HG02981 (cell line): Measurements from ENCODE around the gene UBTF.

Experiments
- ATAC-seq: cut with Tn5 transposase; IDR thresholded peaks from one replicate; pipeline ENCODE4 v1.9.1; 2021; ENCODE audit warnings: mild to moderate bottlenecking, moderate library complexity; ENCODE audit not compliant: unreplicated experiment

The UBTF gene

DNA sequence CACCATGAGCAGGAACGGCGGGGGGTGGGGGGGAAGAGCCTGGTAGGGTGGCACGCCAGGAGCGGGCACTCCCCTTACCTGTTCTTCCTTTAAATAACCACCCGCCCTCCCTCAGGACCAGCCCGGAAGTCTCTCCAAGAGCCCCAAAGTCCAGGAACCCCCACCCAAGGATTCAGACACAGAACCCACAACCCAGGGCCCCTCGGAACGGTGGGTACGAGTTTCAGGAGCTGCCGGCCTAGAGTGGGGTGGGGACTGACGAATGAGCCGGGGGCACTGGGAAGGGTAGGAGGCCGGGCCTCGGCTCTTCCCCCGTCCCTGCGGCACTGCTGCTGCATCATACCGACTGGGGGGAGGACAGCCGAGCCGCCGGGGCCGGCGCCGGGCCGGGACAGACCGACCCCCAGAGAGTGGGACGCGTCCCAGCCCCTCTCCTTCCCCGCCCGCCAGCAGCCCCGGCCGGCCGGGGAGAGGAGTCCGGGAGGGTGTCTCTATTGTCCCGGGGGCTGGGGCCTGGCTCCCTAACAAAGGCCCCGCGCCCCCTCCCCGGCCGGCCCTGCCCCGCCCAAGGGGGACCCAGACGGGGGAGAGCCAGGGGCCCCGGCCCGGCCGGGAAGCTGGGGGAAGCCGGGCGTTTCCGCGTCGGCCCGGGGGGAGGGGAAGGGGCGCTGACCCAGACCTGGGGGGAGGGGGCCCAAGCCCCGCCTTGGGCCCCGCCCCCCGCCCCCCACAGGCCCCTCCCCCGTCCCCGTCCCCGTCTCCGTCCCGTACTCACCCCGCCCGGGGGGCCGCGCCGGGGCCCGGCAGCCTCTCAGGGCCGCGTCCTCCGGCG lies 20.5 kb downstream of the UBTF start:
- ATAC-seq: peak; percentile 27

DNA sequence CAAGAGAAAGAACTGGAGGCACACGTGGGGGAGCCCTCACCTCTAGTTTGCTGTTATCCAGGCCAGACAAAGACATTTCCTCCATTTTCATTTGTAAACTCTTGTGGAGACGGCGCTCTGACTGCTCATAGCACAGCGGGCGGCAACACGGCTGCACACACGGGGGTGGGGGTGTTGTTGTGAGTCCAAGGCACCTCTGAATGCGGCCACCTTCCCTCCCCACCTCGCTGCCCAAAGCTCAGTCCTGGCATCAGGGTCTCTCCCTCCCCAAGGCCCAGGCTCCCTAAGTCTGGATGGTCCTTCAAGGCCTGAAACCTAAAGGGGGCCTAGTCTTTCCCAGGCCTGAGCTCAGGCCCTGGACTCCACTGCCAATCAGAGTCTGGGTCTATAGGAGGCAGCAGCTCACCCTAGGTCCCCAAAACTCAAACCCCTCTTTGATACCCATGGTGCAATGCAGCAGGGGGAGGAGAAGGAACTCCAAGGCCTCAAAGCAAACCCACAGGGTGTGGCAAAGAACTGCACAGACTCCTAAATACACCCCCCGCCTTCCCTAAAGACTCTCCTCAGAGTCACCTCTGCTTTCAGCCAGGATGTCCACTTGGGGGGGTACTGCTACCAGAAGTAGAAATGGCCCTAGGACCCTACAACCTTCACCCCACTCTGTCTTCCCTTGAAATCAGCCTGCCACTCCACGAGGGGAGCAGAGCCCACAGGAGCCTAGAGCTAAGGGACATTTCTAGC lies 21.3 kb downstream of the UBTF start:
- no peak for ATAC-seq

DNA sequence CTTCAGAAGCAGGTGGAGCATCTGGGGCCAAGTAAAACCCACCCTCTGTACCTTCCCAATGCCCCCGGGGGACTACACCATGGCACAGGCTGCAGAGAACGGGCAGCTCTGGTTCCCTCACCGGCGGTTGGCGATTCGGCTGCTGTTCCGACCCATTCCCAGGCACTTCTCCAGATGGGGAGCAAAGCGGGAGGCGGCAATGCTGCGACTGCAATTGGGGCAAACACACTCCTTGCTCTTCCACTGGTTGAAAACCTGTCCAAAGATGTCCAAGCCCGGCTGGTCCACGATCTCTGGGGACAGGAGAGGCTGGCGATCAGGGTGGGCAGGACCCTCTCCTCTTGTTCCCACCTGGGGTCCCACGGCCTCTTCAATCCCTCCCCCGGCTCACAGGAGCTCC lies 22.4 kb downstream of the UBTF start:
- ATAC-seq: no peak

DNA sequence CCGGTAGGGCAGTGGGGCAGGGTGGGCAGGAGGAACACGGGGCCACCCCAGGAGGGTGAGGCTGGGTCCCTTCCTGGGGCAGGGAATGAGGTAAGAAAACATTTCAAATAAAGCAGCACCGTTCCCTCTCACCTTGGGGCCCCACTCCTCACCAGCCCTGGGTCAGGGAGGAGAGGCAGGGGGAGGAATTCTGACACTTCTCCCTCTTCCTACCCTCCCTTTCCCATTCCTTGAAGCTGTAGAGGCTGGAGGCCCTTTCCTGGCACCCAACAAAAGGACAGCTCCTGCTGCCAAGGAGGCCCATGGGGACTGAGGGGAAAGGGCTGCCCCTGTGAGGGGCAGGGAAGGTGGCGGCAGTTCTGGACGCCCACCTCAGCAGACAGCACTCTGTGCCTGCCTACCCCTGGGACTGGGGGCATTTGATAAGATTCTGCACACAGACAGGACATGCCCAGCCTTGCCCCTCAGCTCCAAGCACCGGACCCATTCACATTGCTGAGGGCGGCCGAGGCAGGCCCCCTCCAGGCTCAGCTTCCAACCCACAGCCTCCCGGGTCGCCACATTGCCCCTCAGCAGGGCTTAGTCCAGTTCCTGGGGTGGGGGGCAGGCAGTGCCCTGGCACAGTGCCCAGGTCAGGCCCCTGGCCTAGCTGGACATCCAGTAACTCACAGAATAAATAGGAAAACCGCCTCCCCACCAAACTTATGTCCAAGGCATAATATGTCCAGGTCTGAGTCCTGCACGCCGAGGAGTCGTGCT lies 26.0 kb downstream of the UBTF start:
- no peak for ATAC-seq

DNA sequence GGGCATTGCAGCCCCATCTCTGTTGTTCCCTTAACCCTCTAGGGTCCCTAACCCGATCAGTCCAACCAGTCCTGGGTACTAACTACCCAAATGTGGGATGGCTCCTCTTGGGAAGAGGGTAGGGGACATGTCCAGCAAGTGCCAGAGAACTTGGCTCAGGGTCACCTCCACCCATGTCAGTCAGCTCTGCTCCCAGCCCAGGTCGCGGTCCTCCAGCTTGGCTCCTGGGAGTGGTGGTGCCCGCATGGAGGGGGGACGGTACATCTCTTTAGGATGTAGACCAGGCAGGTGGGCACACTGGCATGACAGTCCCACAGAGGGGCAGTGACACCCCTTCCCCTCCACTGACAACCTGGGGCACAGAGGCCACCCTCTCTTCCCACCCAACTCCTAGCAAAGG lies 26.7 kb downstream of the UBTF start:
- ATAC-seq: no peak

DNA sequence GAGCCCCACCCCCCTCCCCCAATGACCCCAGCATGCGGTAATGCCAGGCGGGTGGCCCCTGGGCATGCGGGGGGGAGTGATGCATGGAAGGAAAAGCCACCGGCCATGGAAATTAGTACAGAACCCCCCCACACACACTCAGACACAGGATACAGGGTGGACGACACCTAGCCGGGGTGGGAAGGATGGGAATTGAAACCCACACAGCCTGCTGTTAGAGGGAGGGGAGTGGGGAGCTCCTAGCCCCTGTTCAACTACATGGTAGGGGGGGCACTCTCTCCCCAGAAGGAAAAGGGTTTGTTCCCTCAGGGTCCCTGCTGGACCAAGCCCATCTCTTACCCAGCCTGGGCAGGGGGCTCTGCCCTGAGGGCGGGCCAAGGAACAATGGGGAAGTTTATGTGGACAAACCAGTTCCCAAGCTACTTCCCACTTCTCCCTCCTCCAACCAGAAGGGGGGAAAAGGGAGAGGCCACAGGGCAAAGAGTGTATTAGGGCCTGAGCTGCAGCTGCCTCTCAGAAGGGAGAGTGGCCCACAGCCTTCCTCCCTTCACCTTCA lies 27.5 kb downstream of the UBTF start:
- ATAC-seq: no peak

DNA sequence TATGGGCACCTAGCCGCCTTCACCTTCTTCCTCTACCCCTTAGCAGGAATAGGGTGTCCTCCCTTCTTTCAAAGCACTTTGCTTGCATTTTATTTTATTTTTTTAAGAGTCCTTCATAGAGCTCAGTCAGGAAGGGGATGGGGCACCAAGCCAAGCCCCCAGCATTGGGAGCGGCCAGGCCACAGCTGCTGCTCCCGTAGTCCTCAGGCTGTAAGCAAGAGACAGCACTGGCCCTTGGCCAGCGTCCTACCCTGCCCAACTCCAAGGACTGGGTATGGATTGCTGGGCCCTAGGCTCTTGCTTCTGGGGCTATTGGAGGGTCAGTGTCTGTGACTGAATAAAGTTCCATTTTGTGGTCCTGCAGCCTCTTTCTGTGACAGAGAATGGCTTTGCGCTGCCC lies 28.1 kb downstream of the UBTF start:
- ATAC-seq: no peak

DNA sequence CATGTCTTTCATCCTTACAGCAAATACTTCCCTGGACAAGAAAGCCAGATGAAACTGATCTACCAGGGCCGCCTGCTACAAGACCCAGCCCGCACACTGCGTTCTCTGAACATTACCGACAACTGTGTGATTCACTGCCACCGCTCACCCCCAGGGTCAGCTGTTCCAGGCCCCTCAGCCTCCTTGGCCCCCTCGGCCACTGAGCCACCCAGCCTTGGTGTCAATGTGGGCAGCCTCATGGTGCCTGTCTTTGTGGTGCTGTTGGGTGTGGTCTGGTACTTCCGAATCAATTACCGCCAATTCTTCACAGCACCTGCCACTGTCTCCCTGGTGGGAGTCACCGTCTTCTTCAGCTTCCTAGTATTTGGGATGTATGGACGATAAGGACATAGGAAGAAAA lies 29.0 kb downstream of the UBTF start:
- ATAC-seq: no peak

DNA sequence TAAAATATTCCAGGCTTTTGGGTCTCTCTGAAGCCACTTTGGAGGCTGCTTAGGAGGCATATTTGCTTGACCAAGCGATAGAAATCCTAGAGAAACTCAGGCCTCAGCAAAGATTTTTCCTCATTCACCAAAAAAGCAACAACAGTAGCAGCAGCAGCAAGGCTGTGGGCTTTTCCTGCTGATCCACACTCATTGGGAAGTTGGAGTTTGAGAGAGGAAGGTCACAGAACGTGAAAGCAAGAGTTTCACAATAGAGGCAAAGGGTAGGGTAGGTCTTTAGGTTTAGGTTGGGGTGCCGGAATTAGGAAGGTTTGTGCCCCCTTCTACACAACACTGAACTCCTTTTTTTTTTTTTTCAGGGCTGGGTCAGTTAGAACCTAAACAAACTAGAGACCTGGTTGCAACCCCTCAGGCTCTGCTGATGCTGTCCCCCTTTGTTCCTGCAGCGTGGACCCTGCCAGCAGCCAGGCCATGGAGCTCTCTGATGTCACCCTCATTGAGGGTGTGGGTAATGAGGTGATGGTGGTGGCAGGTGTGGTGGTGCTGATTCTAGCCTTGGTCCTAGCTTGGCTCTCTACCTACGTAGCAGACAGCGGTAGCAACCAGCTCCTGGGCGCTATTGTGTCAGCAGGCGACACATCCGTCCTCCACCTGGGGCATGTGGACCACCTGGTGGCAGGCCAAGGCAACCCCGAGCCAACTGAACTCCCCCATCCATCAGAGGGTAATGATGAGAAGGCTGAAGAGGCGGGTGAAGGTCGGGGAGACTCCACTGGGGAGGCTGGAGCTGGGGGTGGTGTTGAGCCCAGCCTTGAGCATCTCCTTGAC lies 30.7 kb downstream of the UBTF start:
- ATAC-seq: no peak

DNA sequence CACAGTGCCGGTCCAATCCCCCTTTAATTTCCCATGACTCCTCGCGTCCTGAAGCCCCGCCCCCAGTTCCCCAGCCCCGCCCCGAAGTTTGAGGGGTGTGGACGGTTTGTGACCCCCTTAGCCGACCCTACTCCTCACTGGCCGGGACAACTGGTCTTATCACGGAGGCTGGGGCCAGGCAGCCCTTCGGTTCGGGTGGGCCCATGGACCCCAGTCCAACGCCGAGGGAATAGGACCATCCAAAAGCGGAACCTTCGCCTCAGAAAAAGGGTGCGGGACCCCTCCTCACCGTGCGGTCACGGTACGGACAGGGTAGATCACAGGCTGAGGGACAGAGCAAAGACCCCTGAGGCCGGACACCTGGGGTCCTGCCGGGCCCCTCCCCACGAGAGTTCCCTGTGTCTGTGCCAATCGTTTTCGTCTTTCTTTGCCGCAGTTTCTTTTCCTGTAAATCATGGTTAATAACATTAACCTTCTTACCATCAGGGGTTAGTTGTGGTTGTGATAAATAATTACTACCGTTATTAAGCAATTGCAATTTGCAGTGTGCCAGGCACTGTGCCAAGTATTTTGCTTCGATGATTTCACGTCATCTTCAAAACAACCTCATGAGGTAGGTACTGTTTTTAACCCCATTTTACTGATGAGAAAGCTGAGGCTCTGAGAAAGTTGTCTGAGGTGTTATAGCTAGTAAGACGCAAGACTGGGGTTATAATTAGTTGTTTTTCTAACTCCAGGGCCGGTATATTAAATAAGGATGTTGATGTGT lies 32.2 kb downstream of the UBTF start:
- peak; percentile 21 for ATAC-seq

DNA sequence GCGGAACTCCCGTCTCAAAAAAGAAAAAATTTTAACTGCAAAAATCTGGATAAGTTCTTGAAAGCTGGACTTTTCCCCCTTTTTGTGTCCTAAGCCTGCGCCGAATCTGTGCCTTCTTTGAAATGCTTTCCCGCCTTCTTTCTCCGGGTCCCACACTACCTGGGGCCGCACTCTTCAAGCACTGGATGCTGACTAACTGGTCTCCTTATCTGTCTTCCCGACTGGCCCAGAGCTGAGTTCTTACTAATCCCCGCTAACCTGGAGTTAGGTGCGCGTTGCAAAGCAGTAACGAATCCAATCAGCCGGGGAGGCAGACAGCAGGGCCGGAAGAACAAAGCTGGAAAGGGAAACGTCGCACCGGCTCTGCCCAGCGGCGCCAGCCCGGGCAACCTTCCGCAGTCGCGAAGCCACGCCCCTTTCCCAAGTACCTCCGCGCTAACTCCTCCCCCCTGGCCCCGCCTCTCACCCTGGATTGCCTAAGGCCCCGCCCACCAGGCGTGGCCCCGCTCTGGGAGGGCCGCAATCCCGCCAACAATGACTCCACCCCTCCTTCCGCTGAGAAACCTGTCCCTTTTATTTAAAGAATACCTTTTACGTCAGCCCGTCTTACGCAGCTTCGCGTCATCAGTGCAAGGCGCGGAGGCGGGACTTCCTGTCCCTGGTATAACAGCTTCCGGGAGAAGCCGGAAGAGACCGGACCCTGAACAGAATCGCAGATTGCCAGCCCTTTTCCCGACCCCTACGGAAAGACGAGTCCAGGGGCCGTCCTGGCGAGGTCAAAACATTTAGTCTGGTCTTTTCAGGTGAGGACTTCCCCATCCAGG lies 33.0 kb downstream of the UBTF start, which contains the start of gene TMUB2:
Gene TMUB2 (plus strand): TSS at position 666 of the 824 bp plus-strand sequence. CDS start 737 bp downstream, outside the sequence.
- peak; percentile 76 for ATAC-seq

DNA sequence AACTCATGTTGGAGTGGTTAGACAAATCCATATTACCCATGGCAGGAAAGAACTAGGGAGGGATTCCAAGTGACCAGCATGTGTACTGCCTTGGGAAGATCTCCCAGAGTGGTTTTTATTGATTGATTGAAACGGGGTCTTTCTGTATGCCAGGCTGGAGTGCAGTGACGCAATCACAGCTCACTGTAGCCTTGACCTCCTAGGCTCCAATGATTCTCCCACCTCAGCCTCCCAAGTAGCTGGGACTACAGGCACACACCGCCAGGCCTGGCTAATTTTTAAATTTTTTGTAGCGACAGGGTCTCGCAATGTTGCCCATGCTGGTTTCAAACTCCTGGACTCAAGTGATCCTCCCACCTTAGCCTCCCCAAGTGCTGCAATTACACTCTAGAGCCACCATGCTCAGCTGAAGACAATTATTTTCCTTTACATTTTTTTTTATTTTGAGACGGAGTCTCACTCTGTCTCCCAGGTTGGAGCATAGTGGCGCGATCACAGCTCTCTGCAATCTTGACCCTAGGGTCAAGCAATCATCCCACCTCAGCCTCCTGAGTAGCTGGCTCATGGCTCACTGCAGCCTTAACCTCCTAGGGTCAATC lies 35.2 kb downstream of the UBTF start:
- no peak for ATAC-seq

DNA sequence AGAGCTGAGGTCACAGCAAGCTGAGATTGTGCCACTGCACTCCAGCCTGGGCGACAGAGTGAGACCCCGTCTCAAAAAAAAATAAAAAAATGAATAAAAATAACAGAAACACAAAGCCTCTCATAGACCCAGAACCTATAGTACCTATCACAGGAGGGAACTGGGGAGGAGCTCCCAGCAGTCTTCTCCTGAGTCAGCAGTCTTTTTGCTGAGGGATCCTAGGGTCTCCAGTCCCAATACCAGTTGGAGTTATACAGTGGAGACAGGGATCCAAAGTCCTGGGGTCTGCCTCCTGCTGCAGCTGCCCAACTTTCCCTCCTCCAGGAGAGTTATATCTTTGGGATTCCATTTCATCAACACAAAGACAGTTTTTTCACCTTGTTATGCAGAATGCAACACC lies 36.5 kb downstream of the UBTF start:
- no peak for ATAC-seq

DNA sequence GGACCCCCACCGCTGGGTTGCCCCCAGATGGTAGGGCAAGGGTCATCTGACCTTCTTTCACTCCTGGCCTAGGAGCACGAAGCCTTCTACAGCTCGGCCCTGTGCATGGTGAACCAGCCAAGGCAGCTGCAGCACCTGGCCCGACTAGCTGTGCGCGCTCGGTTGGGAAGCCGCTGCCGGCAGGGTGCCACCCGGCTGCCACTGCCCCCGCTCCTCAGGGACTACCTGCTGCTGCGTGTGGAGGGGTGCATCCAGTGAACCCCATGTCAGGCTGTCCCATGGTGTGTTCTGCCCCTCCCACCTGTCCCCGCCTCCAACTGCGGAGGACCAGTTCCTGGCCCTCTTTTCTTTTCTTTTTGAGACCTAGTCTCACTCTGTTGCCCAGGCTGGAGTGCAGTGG lies 41.3 kb downstream of the UBTF start:
- no peak for ATAC-seq

DNA sequence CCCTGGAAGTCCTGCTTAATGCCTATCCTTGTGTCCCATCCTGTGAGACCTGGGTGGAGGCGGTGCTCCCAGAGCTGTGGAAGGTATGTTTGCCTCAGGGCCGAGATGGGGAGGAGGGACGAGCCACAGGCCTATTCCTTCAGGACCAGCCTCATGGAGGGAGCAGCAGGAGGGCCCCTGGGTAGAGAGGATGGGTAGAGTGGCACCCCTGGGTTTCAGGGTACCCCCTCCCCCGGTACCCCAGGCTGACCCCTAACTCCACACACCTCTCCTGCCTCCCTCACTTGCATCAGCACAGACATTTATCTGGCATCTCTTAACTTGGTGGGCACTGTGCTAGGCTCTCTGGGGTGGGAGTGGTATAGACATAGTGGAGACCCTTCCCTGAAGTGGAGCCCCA lies 41.8 kb downstream of the UBTF start:
- ATAC-seq: no peak

DNA sequence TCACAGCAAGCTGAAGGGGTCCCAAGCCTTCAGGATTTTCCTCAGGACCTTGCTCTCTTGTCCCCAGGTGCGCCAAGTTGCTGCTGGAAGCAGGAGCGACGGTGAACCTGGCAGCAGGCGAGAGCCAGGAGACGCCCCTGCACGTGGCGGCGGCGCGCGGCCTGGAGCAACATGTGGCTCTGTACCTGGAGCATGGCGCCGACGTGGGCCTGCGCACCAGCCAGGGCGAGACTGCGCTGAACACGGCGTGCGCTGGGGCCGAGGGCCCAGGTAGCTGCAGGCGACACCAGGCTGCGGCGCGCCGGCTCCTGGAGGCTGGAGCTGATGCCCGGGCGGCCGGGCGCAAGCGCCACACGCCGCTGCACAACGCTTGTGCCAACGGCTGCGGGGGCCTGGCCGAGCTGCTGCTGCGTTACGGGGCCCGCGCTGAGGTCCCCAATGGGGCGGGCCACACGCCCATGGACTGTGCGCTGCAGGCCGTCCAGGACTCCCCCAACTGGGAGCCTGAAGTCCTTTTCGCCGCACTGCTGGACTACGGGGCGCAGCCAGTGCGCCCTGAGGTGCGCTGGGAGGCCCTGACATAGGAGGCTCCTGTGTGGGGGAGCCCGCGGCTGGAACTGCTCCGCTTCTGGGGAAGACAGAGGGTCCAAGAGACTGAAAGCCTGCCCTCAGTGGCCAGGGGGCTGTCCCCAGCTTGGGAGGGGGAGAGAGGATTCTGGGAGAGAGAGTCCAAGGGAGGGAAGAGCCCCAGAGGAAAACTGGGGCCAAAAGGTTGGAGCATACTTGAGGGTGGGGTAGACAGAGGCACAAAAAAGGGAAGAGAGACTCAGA lies 42.6 kb downstream of the UBTF start:
- no peak for ATAC-seq

DNA sequence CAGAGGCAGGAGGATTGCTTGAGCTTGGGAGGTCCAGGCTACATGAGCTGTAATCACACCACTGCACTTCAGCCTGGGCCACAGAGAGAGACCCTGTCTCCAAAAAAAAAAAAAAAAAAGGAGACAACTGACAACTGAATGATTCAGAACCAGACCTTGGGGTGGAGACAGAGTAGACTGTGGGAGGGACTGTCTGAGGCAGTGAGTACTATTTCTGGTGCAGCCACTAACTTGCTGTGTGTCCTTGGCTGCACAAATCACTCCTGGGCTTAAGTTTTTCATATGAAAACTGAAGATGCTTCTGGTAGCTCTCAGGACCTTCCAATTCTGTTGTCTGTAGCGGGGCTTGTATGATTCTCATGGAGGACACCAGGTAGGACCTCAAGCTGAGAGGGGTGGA lies 43.2 kb downstream of the UBTF start:
- ATAC-seq: no peak
